Brain pericyte (primary cell): ENCODE results near the gene PGAM2.
"Not testable (repeated sequence)": the region's sequence is repeated elsewhere in the genome, so short reads cannot be mapped to it uniquely, and the experiment has no call there.

Experiments
- DNase-seq: peaks from one replicate; pipeline ENCODE4 v3.0.0-alpha.2; 2012; ENCODE audit warnings: low read depth, low spot score

The PGAM2 gene

DNA sequence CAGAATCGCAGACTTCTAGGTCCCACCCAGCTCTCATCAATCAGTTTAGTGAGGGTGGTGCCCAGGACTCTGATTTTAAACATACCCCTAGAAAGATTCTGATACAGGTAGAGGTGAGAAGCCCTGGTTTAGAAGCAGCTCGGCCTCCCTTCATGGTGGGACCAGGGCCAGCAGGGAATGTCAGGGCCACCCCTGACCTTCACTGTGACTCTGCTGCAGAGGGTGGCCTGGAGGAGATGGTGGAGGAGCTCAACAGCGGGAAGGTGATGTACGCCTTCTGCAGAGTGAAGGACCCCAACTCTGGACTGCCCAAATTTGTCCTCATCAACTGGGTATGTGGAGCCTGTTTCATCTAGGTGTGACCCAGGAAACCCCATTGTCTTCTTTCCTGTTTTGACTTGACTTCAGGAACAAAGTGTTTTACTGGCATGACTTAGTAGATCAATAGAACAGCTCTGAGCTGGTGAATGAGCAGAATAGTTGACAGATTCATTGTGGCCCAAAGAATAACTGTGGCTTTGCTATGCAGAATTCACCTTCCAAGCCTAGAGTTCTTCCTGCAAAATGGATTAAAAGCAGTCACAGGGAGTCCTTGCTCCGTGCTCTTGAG lies 13.7 kb downstream of the PGAM2 start:
- DNase-seq = no peak

DNA sequence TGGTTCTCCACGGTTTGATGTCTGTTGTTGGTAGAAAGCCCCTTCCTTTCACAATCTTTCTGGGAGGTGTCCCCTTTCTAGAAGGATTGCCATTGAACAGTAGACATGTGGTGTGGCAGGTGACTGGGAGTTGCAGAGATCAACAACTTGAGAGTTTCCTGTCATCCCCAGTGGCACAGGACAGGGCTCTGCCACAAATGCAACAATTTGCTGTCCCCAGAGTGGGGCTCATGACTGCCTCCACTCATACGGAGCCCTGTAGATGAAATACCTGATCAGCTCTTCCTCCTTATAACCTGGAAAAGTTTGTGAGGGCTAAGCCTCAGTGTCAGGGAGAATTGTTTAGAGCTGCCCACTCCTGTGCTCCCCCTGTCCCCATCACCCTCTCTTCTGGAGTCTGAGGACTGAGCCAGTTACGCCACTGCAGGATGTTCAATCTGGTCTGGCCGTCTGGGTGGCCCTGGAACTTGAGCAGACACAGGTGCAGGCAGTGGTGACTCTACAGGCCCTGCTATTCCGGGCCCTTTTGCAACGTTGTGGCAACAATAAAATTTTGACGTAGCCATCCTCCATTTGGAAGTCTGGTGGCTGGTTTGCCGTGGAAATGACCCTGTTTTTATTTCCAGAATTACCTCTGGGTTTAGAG lies 14.3 kb downstream of the PGAM2 start:
- DNase-seq = no peak

DNA sequence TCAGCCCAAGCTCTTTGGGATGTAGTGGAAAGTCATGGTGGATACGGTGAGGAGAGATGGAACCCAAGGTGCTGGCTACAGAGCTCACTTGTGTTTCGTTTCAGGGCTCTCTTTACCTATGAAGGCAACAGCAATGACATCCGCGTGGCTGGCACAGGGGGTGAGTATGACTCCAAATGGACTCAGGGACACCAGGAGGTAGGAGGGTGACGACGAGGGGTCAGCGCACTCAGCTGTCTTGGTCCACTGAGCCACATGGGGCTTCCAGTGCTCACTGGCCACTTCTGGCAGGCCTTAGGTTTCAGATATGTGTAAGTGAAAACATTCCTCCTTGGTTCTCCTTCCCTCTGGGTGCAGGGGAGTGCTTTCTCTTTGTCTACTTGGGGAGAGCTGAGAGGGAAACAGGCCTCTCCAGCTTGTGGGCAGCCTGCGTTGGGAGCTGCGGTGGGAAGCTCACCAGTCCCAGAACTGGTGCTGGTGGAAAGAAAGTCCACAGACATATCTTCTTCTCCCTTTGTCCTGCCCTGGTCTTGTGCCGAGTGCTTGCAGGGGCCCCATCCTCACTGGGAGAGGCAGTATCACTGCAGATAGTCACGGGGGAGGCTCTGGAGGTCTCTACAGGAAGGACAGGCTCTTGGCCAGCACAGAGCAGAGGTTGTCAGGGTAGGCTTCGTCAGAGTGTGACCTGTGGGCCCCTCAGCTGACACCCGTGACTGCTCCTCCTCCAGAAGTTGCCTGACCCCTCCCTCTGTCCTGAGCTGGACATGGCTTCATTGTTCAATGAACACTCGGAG lies 15.0 kb downstream of the PGAM2 start:
- no peak for DNase-seq

DNA sequence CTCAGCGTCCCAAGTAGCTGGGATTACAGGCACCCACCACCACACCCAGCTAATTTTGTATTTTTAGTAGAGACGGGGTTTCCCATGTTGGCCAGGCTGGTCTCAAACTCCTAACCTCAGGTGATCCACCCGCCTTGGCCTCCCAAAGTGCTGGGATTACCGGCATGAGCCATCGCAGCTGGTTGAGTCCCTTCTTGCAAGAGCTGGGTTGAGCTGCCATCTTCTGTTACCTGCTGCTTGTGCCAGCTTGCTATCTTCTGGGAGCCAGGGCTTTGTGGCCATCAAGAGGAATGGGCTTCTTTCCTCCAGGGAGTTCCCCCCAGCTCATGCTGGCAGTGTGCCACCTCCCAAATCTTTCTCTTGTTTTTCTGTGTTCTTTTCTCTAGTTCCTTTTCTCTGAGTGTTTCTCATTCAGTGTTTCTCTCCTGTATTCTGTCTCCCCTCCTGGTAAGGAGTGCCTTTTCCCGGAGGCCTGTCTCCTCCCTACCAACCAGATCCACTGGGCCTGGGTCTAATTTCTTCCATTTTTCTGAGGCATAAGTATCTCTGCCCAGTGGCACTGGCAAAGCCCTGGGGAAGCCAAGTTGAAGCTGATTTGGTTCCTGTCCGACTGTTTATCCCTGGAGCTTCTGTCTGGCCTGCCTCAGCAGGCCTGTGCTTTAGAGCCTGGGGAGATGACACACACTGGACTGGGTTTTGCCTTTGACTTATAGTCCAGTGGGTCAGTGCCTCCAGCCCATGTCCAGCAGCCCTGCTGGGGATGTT lies 17.2 kb downstream of the PGAM2 start:
- no peak for DNase-seq

DNA sequence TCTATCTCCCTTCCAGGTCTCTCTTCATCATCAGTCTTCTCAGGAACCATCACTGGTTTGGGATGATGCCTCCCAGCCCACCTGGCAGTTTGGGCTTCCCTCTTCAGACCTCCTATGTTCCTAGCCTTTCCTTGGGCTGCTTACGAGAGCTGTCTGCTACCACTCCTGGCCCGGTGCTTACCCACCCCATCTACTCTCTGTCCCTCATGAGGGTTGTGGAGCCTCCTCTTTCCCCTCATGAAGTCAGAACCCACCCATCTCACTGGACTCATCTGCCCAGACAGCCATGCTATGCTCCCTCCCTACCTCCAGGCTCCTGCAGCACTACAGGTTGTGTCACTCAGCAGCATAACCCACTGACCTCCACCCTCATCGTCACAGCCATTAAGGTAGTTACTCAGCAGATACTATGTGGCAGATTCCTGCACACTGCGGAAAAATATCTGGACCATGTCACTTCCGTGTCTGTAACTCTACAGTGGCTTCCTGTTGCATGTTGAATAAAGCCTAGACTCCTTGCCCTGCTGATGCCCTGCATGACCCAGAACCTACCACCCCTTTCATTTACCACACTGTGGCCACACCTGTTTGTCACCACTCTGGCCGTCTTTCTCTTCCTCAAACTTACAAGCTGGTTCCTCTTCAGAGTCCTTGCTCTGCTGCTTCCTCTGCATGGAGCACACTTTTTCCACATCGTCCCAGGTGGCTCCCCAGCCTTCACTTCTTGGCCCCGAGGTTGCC lies 18.9 kb downstream of the PGAM2 start:
- DNase-seq = no peak

DNA sequence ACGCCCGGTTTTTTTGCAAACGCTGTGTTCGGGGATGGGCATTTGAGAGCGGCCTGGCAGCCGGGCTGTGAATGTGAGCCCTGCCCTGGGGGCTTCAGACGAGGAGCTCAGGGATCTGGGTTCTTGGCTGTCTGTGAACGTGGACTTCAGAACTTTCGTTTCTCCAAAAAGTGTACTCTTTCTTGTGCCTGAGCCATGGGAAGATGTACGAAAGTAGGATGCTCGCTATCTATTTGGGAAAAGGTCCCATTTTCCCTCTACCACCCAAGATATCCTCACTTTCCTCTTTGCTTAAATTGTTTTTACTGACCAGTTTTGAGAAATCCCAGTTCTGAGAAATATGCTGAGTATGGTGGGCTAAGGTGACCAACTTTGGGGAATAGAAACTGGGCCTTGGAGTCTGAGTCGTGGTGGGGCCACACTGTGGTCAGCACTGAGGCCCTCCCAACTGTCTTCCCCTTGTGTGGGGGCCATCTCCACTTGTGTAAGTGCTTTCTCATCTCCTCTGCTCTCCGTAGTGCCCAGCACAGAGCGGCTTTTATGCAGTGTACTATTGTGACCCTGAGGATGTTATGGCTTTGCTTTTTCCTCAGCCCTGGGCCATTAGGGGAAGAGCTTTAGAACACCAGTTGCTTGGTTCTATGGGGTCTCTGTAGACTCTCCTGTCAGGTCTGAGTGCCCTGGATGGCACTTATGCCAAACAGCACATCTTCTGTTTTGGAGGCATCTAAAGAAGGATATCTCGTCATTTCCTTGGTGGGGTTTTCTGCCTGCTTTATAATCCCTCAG lies 19.9 kb downstream of the PGAM2 start:
- DNase-seq = no peak

DNA sequence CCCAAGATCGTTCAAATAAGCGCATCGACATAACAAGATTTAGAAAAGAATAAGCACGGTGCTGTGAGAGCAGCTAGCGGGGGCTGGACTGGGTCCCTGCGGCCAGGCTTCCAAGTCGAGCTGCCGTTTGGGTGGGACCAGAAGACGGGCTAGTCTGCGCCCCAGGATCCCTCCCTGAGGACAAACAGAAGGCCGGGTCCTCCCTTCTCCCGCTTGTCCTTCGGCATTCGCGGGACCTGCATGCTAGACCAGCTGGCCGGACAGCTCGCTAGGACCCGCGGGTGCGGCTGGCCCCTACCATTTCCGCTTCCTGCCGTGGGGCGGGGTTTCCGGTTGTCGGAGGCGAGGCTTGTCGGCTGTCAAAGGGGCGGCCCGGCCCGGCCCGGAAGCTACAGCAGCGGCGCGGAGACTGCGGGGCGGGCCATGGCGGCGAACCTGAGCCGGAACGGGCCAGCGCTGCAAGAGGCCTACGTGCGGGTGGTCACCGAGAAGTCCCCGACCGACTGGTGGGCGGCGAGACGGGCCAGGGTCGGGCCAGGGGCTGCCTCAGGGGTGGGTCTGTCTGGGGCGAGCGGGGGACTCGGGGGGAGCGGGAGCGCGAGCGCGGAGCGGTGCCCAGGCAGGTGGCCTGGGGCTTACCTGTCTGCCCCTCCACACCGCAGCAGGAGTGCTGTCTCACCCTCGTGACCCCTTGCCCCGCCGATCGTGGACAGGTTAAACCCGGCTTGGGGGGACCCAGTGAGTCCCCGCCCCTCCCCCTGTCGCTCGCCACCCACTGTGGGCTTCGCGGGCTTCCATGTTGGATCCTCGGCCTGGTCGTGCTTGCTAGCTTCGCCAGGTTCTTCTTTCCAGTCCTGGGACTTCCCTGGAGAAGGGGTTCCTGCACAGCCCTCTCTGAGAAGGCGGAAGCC lies 20.8 kb downstream of the PGAM2 start, which contains the start of gene DBNL:
TSS of gene DBNL (plus strand) at position 388 of the 911 bp plus-strand sequence. CDS start at position 424, 36 bp downstream.
- peak; percentile 42 for DNase-seq

DNA sequence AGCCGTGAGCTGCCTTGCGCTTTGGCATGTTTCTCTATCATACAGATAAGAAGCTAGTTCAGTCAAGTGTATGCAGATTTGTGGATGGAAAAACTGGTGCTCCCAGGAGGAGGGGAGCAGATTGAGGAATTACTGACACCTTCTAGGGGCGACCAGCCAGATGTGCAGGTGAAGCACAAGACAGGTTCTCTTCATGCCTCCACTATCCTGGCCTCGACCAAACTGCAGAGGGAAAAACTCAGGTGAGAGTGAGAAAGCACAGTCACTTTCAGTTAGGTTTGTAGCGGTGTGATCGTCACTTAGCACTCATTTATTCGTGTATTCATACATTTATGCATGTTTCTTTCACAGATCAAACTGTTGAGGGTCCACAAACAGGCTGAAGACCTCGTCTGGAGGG lies 21.5 kb downstream of the PGAM2 start:
- no peak for DNase-seq

DNA sequence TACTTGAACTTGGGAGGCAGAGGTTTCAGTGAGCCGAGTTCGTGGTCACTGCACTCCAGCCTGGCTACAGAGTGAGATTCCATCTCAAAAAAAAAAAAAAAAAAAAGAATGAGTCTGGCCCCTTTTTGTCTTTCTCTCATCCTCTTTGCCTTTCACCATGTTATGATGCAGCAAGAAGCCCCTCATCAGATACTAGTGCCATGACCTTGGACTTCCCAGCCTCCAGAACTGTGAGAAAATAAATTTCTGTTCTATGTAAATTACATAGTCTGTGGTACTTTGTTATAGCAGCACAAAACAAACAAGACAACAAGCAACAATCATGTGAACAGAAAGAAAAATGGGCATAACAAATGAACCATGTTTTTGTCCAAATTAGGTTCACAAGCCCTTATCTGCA lies 23.1 kb downstream of the PGAM2 start:
- no peak for DNase-seq

DNA sequence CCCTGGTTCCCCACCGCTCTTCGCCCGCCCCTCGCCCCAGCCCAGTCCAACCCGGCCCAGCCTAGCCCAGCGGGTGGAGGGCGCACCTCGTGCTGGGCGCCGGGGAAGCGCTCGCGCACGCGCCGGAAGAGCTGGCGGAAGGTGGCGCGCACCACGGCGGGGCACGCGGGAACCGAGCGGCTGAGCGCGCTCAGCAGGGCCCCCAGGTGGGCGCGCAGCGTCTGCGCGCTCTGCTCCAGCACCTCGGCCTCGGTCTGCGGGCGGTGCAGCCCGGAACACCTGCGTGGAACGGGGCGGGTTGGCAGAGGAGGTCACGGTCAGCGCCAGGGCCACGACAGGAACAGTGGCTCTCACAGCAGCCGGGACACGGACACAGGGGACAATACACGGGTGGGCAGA lies 24.9 kb downstream of the PGAM2 start:
- DNase-seq = not testable (repeated sequence)

DNA sequence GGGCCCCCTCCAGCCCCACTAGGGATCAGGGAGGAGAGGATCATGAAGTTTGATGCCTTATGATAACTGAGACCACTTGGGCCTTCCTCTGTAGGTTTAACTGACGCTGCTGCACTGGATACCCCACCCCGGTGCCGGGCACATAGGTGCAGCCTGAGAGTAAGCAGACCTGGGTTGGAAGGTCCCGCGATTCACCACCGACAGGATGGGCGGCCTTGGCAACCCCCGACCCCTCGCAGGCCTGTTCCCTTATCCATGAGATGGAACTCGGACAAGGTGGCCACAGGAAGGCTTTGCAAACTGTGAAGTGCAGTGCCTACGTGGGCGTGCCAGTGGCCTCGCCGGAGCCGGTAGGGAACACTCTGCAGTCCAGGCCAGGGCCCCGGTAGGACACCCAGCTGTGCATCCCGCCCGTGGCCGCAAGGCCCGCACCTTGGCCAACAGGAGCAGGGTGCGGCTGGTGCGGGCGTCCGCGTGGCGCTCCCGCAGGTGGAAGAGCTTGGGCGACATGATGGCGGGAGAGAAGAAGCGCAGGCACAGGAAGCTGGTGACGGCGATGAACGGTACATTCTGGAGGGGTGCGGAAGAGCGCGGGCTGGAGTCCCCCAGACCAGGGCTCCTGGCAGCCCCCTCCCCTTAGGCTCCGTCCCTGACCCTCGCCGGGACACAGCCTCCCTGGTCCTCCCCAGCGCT lies 25.4 kb downstream of the PGAM2 start:
- DNase-seq = not testable (repeated sequence)

DNA sequence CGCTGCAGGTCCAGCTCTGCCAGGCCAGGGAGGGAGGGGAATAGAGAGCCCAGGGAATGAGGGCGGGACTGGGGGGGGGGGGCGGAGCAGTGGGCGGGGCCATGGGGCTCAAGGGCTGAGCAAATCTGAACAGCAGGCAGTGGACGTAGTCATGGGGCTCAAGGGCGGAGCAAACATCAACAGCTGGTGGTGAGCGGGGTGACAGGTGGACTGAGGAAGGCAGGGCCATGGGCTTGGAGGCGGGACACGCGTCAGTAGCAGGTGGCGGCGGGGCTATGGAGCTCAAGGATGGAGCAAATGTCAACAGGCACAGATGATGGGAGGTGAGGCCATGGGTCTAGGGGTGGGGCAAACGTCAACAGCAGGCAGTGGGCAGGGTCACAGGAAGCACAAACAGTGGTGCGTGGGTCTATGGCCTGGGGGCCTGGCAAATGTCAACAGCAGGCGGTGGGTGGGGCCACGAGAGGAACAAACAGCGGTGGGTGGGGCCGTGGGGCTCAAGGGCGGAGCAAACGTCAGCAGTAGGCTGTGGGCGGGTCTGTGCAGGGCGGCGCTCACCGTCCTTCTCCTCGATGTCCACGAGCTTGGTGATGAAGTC lies 26.3 kb downstream of the PGAM2 start:
- not testable (repeated sequence) for DNase-seq

DNA sequence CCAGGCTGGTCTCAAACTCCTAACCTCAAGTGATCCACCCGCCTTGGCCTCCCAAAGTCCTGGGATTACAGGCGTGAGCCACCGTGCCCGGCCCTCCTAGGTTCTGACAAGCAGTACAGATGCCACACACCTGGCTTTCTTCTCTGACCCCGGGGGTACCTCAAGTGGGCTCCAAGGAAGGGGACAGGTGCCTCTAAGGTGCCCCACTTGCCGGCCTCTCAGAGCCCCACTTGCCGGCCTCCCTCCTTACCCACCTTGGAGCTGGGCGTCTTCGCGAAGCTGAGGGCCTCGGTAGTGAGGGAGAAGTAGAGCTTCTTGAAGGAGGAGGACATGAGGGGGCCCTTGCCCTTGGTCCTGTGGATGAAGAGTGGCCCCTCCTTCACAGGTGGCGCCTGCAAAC lies 26.8 kb downstream of the PGAM2 start:
- not testable (repeated sequence) for DNase-seq

DNA sequence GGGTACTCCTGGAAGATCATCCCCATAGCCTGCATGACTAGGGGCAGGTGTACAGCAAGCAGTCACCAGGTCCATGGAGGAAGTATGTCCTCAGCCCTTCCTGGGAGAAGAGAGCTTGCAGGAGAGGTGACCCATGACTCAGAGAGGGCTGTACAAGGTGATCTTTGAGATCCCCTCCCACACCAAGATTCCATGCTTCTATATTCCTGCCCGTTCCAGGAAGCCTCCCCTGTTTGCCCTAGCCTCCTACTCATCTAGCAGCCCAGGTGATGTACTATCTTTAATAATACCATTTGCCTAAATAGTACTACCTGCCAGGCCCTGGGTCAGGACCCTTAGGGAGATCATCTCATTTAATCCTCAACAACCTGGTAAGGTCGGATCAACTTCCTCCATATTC lies 27.4 kb downstream of the PGAM2 start:
- not testable (repeated sequence) for DNase-seq

DNA sequence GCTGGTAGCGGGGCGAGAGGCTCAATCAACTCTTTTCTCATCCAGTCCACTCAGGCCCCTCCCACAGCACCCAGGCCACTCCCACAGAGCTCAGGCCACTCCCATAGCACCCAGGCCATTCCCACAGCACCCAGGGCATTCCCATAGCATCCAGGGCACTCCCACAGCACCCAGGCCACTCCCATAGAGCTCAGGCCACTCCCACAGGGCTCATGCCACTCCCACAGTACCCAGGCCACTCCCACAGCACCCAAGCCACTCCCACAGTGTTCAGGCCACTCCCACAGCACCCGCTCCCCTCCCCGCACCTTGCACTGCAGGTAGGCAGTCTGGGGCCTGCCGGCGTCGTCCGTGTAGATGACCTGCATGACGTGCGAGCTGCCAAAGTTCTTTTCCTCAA lies 29.0 kb downstream of the PGAM2 start:
- not testable (repeated sequence) for DNase-seq

DNA sequence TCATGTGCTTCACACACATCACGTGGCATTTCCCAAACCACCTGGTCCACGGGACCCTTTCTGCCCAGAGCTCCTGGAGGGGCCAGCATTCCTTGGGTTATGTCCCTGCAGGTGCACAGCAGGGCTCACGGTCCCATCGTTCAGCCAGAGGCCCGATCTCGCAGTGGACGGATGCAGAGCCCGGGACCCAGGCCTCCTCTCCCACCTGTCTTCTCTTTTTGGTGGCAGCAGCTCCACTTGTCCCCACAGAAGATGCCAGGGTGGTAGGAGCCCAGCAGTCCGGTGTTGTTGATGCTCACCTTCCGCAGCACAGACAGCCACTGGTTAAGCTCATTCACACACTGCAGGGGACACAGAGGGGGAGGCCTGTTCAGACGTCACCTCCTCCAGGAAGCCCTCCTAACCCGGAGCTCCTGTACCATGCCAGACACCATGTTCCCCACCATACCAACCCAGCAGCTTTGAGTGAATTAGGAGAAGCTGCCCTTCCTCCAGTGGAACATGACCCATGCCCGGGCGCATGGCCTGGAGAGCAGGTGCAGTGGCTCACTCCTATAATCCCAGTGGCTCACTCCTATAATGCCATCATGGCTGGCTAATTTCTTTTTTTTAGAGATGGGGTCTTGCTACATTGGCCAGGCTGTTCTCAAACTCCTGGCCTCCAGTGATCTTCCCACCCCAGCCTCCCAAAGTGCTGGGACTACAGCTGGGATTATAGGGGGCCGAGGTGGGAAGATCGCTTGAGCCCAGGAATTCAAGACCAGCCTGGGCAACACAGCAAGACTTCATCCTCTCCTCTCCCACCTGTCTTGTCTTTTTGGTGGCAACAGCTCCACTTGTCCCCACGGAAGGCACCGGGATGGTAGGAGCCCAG lies 31.2 kb downstream of the PGAM2 start:
- DNase-seq = not testable (repeated sequence)

DNA sequence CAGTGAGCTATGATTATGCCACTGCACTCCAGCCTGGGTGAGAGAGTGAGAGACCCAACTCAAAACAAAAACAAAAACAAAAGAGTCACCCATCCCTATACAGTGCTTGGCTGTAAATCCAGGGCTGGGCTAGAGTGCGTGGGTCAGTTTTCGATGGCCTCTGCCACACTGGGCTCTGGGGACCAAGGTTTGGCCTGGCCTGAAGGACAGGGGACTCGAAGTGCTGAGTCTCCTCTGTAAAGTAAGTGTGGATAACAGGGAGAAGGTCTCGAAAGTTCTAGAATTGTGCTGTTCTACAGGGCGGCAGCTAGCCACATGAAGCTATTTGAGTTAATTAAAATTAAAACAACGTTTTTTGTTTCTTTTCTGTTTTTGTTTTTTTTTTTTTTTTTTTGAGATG lies 33.3 kb downstream of the PGAM2 start:
- DNase-seq = not testable (repeated sequence)
